MCF 10A (cell line): ENCODE measurements around the gene COL4A4. TPM values are rescaled to one million over a fixed set of nuclear protein-coding genes. Genes with fewer than 3 reads are reported as not detected.

ENCODE experiments used
- BruUV-seq: library from RNA; stranded (reverse); fragments of 400-500 nt; replicated peaks from 2 replicates; lab custom pipeline; 2021; lab: Mats Ljungman, UMichigan
- CTCF ChIA-PET: fragments of 300-600 bp; sonication (Branson Sonifier 250); formaldehyde crosslinking; extraction: SDS; loops from one replicate; lab custom pipeline; 2021; ENCODE audit warnings: antibody characterized with exemption, inconsistent platforms; lab: Yijun Ruan, JAX
- POLR2A ChIA-PET: fragments of 300-600, 350-650 bp; sonication (Branson Sonifier 250); formaldehyde crosslinking; extraction: SDS; loops from one replicate; lab custom pipeline; 2020; ENCODE audit warnings: antibody characterized with exemption, inconsistent platforms; lab: Yijun Ruan, JAX
- DNase-seq: peaks from one replicate; pipeline ENCODE4 v3.0.0-alpha.2; 2018; ENCODE audit not compliant: unreplicated experiment
- H3K27ac Mint-ChIP-seq: one replicate; pipeline ENCODE4 v1.8.0; 2022; ENCODE audit warnings: mild to moderate bottlenecking, low read depth, mixed read lengths; ENCODE audit not compliant: unreplicated experiment
- H3K27me3 Mint-ChIP-seq: one replicate; pipeline ENCODE4 v1.8.0; 2022; ENCODE audit warnings: mixed read lengths; ENCODE audit not compliant: insufficient read depth, unreplicated experiment
- H3K36me3 Mint-ChIP-seq: one replicate; pipeline ENCODE4 v1.8.0; 2022; ENCODE audit warnings: mild to moderate bottlenecking, moderate library complexity, mixed read lengths; ENCODE audit not compliant: insufficient read depth, unreplicated experiment
- H3K4me1 Mint-ChIP-seq: one replicate; pipeline ENCODE4 v1.8.0; 2022; ENCODE audit warnings: mixed read lengths; ENCODE audit not compliant: insufficient read depth, unreplicated experiment
- H3K4me3 Mint-ChIP-seq: one replicate; pipeline ENCODE4 v1.8.0; 2022; ENCODE audit warnings: mild to moderate bottlenecking, moderate library complexity, mixed read lengths; ENCODE audit not compliant: unreplicated experiment
- H3K9me3 Mint-ChIP-seq: one replicate; pipeline ENCODE4 v1.8.0; 2022; ENCODE audit warnings: mixed read lengths; ENCODE audit not compliant: unreplicated experiment
- CTCF ChIP-seq: fragments of 200-600 bp; IDR thresholded peaks from one replicate; pipeline ENCODE4 v1.8.0; 2022; ENCODE audit warnings: antibody characterized with exemption, mild to moderate bottlenecking; ENCODE audit not compliant: unreplicated experiment
- intact Hi-C: fragments of 100-400 bp; cut with micrococcal nuclease; formaldehyde crosslinking; loops from 2 replicates; pipeline ENCODE4 v1.14.1; 2022
- total RNA-seq: library from RNA; stranded (reverse); gene quantifications from 2 replicates; pipeline ENCODE4 v1.2.3, GENCODE V29; 2022

COL4A4 gene
- total RNA-seq, 1 experiment from 2014 or later = 0.30 TPM

GRCh38 chr2:227185615-227186232, 21.7 kb upstream of the COL4A4 start:
- TF ChIP-seq CTCF = no peak
- Mint-ChIP-seq H3K27ac (no peak overlapping the region), H3K36me3 (no peaks in the 10 kb centered on the region), H3K4me1 (no peaks in the 10 kb centered on the region), H3K27me3 (peaks cover 10% of the 10 kb centered on the region), H3K9me3 (no peaks in the 10 kb centered on the region), H3K4me3 (no peak overlapping the region)
- ChIA-PET POLR2A (no interaction called here), CTCF (no interaction called here)
- no peak for DNase-seq
- intact Hi-C loops = no loop called here
- BruUV-seq = no TSS peak

GRCh38 chr2:227183657-227184367, 19.8 kb upstream of the COL4A4 start:
- peaks cover 10% of the 10 kb centered on the region for H3K27me3 Mint-ChIP-seq

GRCh38 chr2:227182765-227183164, 18.8 kb upstream of the COL4A4 start:
- peaks cover 10% of the 10 kb centered on the region for H3K27me3 Mint-ChIP-seq
- H3K4me1 Mint-ChIP-seq = no peaks in the 10 kb centered on the region
- TF ChIP-seq CTCF = no peak
- H3K9me3 Mint-ChIP-seq = no peaks in the 10 kb centered on the region
- intact Hi-C loops = no loop called here
- ChIA-PET POLR2A (no interaction called here), CTCF (interaction anchor here (1.0 to 1.1 kb wide), 2 partner anchors 9 to 91 kb away, joined by 3 read pairs; no protein-coding TSS in a partner anchor)
- H3K4me3 Mint-ChIP-seq = no peak overlapping the region
- no peak for DNase-seq
- no TSS peak for BruUV-seq
- H3K36me3 Mint-ChIP-seq = no peaks in the 10 kb centered on the region
- no peak overlapping the region for H3K27ac Mint-ChIP-seq

More at GRCh38 chr2:227183657-227184367, 19.8 kb upstream of the COL4A4 start:
- no peaks in the 10 kb centered on the region for H3K36me3 Mint-ChIP-seq
- no peak for DNase-seq
- no peak overlapping the region for H3K4me3 Mint-ChIP-seq
- intact Hi-C loops = no loop called here
- H3K4me1 Mint-ChIP-seq = no peaks in the 10 kb centered on the region
- H3K9me3 Mint-ChIP-seq = no peaks in the 10 kb centered on the region
- H3K27ac Mint-ChIP-seq = no peak overlapping the region
- TF ChIP-seq CTCF = no peak
- CTCF ChIA-PET = no interaction called here
- POLR2A ChIA-PET = no interaction called here
- BruUV-seq = no TSS peak

- H3K27me3 Mint-ChIP-seq = no peaks in the 10 kb centered on the region
Observed at GRCh38 chr2:227180770-227181169, 16.8 kb upstream of the COL4A4 start.

More at GRCh38 chr2:227180770-227181169, 16.8 kb upstream of the COL4A4 start:
- Mint-ChIP-seq H3K4me3 (no peak overlapping the region), H3K9me3 (no peaks in the 10 kb centered on the region), H3K27ac (no peak overlapping the region), H3K4me1 (no peaks in the 10 kb centered on the region), H3K36me3 (no peaks in the 10 kb centered on the region)
- no TSS peak for BruUV-seq
- ChIA-PET POLR2A (no interaction called here), CTCF (no interaction called here)
- no peak for DNase-seq
- no peak for TF ChIP-seq CTCF
- intact Hi-C loops = no loop called here
